Urinary bladder (tissue), 4 donors: ENCODE data around the gene ITPRID2. TPM values are rescaled to one million over a fixed set of nuclear protein-coding genes. Genes with fewer than 3 reads are reported as not detected.
"Not testable (repeated sequence)": the region's sequence is repeated elsewhere in the genome, so short reads cannot be mapped to it uniquely, and the experiment has no call there.

Experiments used
- DNase-seq: peaks from one replicate; pipeline ENCODE4 v3.0.0-alpha.2; 2015; ENCODE audit errors: extremely low spot score
- H3K27ac ChIP-seq: one replicate; pipeline ENCODE4 v1.5.1; 2013; ENCODE audit warnings: low read depth, mild to moderate bottlenecking, moderate library complexity
- H3K36me3 ChIP-seq: one replicate; pipeline ENCODE4 v1.6.1; 2013; ENCODE audit warnings: mild to moderate bottlenecking, moderate library complexity; ENCODE audit not compliant: insufficient read depth
- H3K4me1 ChIP-seq: one replicate; pipeline ENCODE4 v1.6.1; 2013; ENCODE audit warnings: mild to moderate bottlenecking, moderate library complexity; ENCODE audit not compliant: insufficient read depth
- H3K4me3 ChIP-seq: one replicate; pipeline ENCODE4 v1.5.1; 2013; ENCODE audit warnings: low read depth, low read length
- WGBS: extraction: QIAGEN DNeasy Blood & Tissue Kit; methylation state at CpG from one replicate; pipeline ENCODE4 v1.1.7; 2013; 5-methylcytosine and 5-hydroxymethylcytosine counted together
- polyA plus RNA-seq: library from polyadenylated mRNA; stranded (reverse); fragments of 200-250 nt; gene quantifications from one replicate; pipeline ENCODE4 v1.2.3, GENCODE V29; 2013
- total RNA-seq: library from RNA; depleted of rRNA; stranded (reverse); fragments of >200 nt; gene quantifications from one replicate; pipeline ENCODE4 v1.2.3, GENCODE V29; 2014
- donor health status: healthy with polysubstance abuse.
- donor health status: healthy.

The ITPRID2 gene
- total and polyA plus RNA-seq, 2 donors: 50.9 to 166 TPM

GRCh38 chr2:181949047-181949446 lies 57.5 kb downstream of the ITPRID2 start:
- no peak overlapping the region for H3K4me3 ChIP-seq
- no peaks in the 10 kb centered on the region for H3K4me1 ChIP-seq
- no peak for DNase-seq
- no peaks in the 10 kb centered on the region for H3K36me3 ChIP-seq
- no peak overlapping the region for H3K27ac ChIP-seq

GRCh38 chr2:181952404-181953226 lies 61.1 kb downstream of the ITPRID2 start:
- H3K36me3 ChIP-seq: no peaks in the 10 kb centered on the region
- H3K27ac ChIP-seq: no peak overlapping the region
- H3K4me1 ChIP-seq: no peaks in the 10 kb centered on the region
- DNase-seq: no peak
- WGBS: 68% methylated on average over 1 of the region's 1 CpG
- H3K4me3 ChIP-seq: no peak overlapping the region

- Histone ChIP-seq H3K36me3 (no peaks in the 10 kb centered on the region), H3K27ac (no peak overlapping the region), H3K4me3 (peak overlapping the region; percentile 20), H3K4me1 (no peaks in the 10 kb centered on the region)
- peak; percentile 32 for DNase-seq
- 4% methylated on average over 19 of the region's 19 CpGs for WGBS
These were observed 62.5 kb downstream of the ITPRID2 start for GRCh38 chr2:181953881-181954537.

GRCh38 chr2:181954538-181954883 lies 63.0 kb downstream of the ITPRID2 start:
- Histone ChIP-seq H3K27ac (no peak overlapping the region), H3K36me3 (no peaks in the 10 kb centered on the region), H3K4me3 (no peak overlapping the region), H3K4me1 (no peaks in the 10 kb centered on the region)
- 22% methylated on average over 4 of the region's 4 CpGs for WGBS
- no peak for DNase-seq

- Histone ChIP-seq H3K4me1 (no peaks in the 10 kb centered on the region), H3K4me3 (no peak overlapping the region), H3K36me3 (no peaks in the 10 kb centered on the region), H3K27ac (no peak overlapping the region)
- WGBS: 12% methylated on average over 1 of the region's 1 CpG
- DNase-seq: no peak
These were observed 63.5 kb downstream of the ITPRID2 start for GRCh38 chr2:181955010-181955409.

- WGBS: 98% methylated on average over 3 of the region's 3 CpGs
- DNase-seq, H3K27ac ChIP-seq, H3K4me1 ChIP-seq, H3K4me3 ChIP-seq, H3K36me3 ChIP-seq: not testable (repeated sequence)
These were observed 64.3 kb downstream of the ITPRID2 start for GRCh38 chr2:181955866-181956265.

GRCh38 chr2:181957668-181958067 lies 66.1 kb downstream of the ITPRID2 start:
- Histone ChIP-seq H3K36me3 (no peaks in the 10 kb centered on the region), H3K4me3 (no peak overlapping the region), H3K4me1 (no peaks in the 10 kb centered on the region), H3K27ac (no peak overlapping the region)
- no peak for DNase-seq
- 91% methylated on average over 4 of the region's 4 CpGs for WGBS

GRCh38 chr2:181958726-181959125 lies 67.2 kb downstream of the ITPRID2 start:
- Histone ChIP-seq H3K4me3 (no peak overlapping the region), H3K36me3 (no peaks in the 10 kb centered on the region), H3K27ac (no peak overlapping the region), H3K4me1 (no peaks in the 10 kb centered on the region)
- WGBS: 93% methylated on average over 1 of the region's 1 CpG
- no peak for DNase-seq

- Histone ChIP-seq H3K4me1 (no peaks in the 10 kb centered on the region), H3K36me3 (no peaks in the 10 kb centered on the region), H3K4me3 (no peak overlapping the region), H3K27ac (no peak overlapping the region)
- no peak for DNase-seq
These were observed 68.0 kb downstream of the ITPRID2 start for GRCh38 chr2:181959508-181959907.

- not testable (repeated sequence) for DNase-seq, H3K4me3 ChIP-seq, H3K36me3 ChIP-seq, H3K27ac ChIP-seq, H3K4me1 ChIP-seq
- 96% methylated on average over 8 of the region's 8 CpGs for WGBS
These were observed 69.6 kb downstream of the ITPRID2 start for GRCh38 chr2:181961167-181961566.

- Histone ChIP-seq H3K27ac (no peak overlapping the region), H3K4me3 (no peak overlapping the region), H3K4me1 (no peaks in the 10 kb centered on the region), H3K36me3 (no peaks in the 10 kb centered on the region)
- DNase-seq: no peak
- WGBS: 98% methylated on average over 20 of the region's 20 CpGs
These were observed 70.6 kb downstream of the ITPRID2 start for GRCh38 chr2:181962142-181962541.

- no peak for DNase-seq
- Histone ChIP-seq H3K36me3 (no peaks in the 10 kb centered on the region), H3K27ac (no peak overlapping the region), H3K4me3 (no peak overlapping the region), H3K4me1 (no peaks in the 10 kb centered on the region)
- 89% methylated on average over 2 of the region's 2 CpGs for WGBS
These were observed 78.7 kb downstream of the ITPRID2 start for GRCh38 chr2:181970160-181970794.

GRCh38 chr2:181971032-181971431 lies 79.5 kb downstream of the ITPRID2 start:
- 91% methylated on average over 3 of the region's 3 CpGs for WGBS
- no peak overlapping the region for H3K4me3 ChIP-seq
- no peaks in the 10 kb centered on the region for H3K4me1 ChIP-seq
- DNase-seq: no peak
- H3K27ac ChIP-seq: no peak overlapping the region
- no peaks in the 10 kb centered on the region for H3K36me3 ChIP-seq
